Measurements from ENCODE around the gene TAS2R1.

The TAS2R1 gene

GRCh38 chr5:9594913-9595312, 35.2 kb downstream of the TAS2R1 start:
- DNase-seq (ENCODE audit: low read depth) = no peak
- no peak overlapping the region for H3K4me3 ChIP-seq (ENCODE audit: low read depth, low read length)
- no peak for TF ChIP-seq CTCF (conservative IDR thresholded peaks at IDR 0.05; ENCODE audit: low read depth, low read length)

GRCh38 chr5:9589049-9589835, 40.9 kb downstream of the TAS2R1 start:
- no peak for DNase-seq (ENCODE audit: low read depth)
- no peak for TF ChIP-seq CTCF (conservative IDR thresholded peaks at IDR 0.05; ENCODE audit: low read depth, low read length)

GRCh38 chr5:9588254-9588653, 41.9 kb downstream of the TAS2R1 start:
- no peak for DNase-seq (ENCODE audit: low read depth)
- TF ChIP-seq CTCF (conservative IDR thresholded peaks at IDR 0.05; ENCODE audit: low read depth, low read length) = no peak
- no peak overlapping the region for H3K4me3 ChIP-seq (ENCODE audit: low read depth, low read length)

More at GRCh38 chr5:9589049-9589835, 40.9 kb downstream of the TAS2R1 start:
- H3K4me3 ChIP-seq (ENCODE audit: low read depth, low read length) = no peak overlapping the region

- H3K4me3 ChIP-seq (ENCODE audit: low read depth, low read length) = no peak overlapping the region
- DNase-seq (ENCODE audit: low read depth) = no peak
- TF ChIP-seq CTCF (conservative IDR thresholded peaks at IDR 0.05; ENCODE audit: low read depth, low read length) = no peak
These were observed 43.0 kb downstream of the TAS2R1 start for GRCh38 chr5:9587135-9587534.

- peak; percentile 20 for DNase-seq (ENCODE audit: low read depth)
- TF ChIP-seq CTCF (conservative IDR thresholded peaks at IDR 0.05; ENCODE audit: low read depth, low read length) = no peak
- H3K4me3 ChIP-seq (ENCODE audit: low read depth, low read length) = no peak overlapping the region
These were observed 47.7 kb downstream of the TAS2R1 start for GRCh38 chr5:9582406-9582805.

Data from choroid plexus epithelial cell (primary cell).